HAP-1 (cell line): Measurements from ENCODE around the gene GAL3ST2.

Source experiments
- DNase-seq, 2 experiments: peaks; one replicate each; pipeline ENCODE4 v3.0.0-alpha.2; 2016 to 2020; ENCODE audit warnings: low spot score in 2 of 2
- H3K27me3 ChIP-seq: fragments of 250-450 bp; sonication (Bioruptor Pico); 2 replicates; pipeline ENCODE4 v1.5.1; 2020; ENCODE audit warnings: low read depth, mild to moderate bottlenecking, moderate library complexity
- H3K36me3 ChIP-seq: fragments of 250-450 bp; sonication (Bioruptor Pico); replicated peaks from 2 replicates; pipeline ENCODE4 v1.5.1; 2020; ENCODE audit warnings: mild to moderate bottlenecking
- H3K4me1 ChIP-seq: fragments of 250-450 bp; sonication (Bioruptor Pico); 2 replicates; pipeline ENCODE4 v1.5.1; 2020; ENCODE audit warnings: mild to moderate bottlenecking
- H3K4me3 ChIP-seq: fragments of 250-450 bp; sonication (Bioruptor Pico); 2 replicates; pipeline ENCODE4 v1.5.1; 2020; ENCODE audit warnings: mild to moderate bottlenecking, moderate library complexity
- H3K9me3 ChIP-seq: fragments of 250-450 bp; sonication (Bioruptor Pico); 2 replicates; pipeline ENCODE4 v1.5.1; 2020; ENCODE audit warnings: mild to moderate bottlenecking, moderate library complexity
- in situ Hi-C: fragments of 300-500 bp; cut with MboI; formaldehyde crosslinking; loops from 3 replicates; pipeline ENCODE4 v1.14.3; 2020; ENCODE audit warnings: low sequenced_read_pairs, inconsistent platforms, mixed read lengths

Gene GAL3ST2

GRCh38 chr2:241767464-241768250 lies 9.0 kb upstream of the GAL3ST2 start:
- Histone ChIP-seq H3K27me3 (no peaks in the 10 kb centered on the region), H3K4me1 (peaks cover 11% of the 10 kb centered on the region), H3K36me3 (no peaks in the 10 kb centered on the region; the same call in none of the 2 replicates), H3K4me3 (no peak overlapping the region), H3K9me3 (no peaks in the 10 kb centered on the region)
- peak in 1 of 2 experiments; percentile 11 for DNase-seq
- in situ Hi-C loops: no loop called here

- in situ Hi-C loops: no loop called here
- no peak overlapping the region for H3K4me3 ChIP-seq
- H3K4me1 ChIP-seq: peaks cover 11% of the 10 kb centered on the region
- DNase-seq: peak in 1 of 2 experiments; percentile 10
- H3K36me3 ChIP-seq: no peaks in the 10 kb centered on the region; the same call in none of the 2 replicates
- no peaks in the 10 kb centered on the region for H3K9me3 ChIP-seq
- no peaks in the 10 kb centered on the region for H3K27me3 ChIP-seq
Measured at GRCh38 chr2:241768251-241768711, 8.3 kb upstream of the GAL3ST2 start.

GRCh38 chr2:241768850-241769249 lies 7.8 kb upstream of the GAL3ST2 start:
- Histone ChIP-seq H3K4me1 (peaks cover 11% of the 10 kb centered on the region), H3K9me3 (no peaks in the 10 kb centered on the region), H3K36me3 (no peaks in the 10 kb centered on the region; the same call in 1 of the 2 replicates), H3K27me3 (no peaks in the 10 kb centered on the region), H3K4me3 (no peak overlapping the region)
- DNase-seq: peak in 1 of 2 experiments; percentile 11
- in situ Hi-C loops: no loop called here

GRCh38 chr2:241769819-241770184 lies 6.8 kb upstream of the GAL3ST2 start:
- H3K36me3 ChIP-seq: no peaks in the 10 kb centered on the region
- peaks cover 11% of the 10 kb centered on the region for H3K4me1 ChIP-seq
- no peak for DNase-seq
- in situ Hi-C loops: no loop called here
- no peaks in the 10 kb centered on the region for H3K27me3 ChIP-seq
- no peaks in the 10 kb centered on the region for H3K9me3 ChIP-seq
- H3K4me3 ChIP-seq: no peak overlapping the region

- H3K4me3 ChIP-seq: no peak overlapping the region
- H3K27me3 ChIP-seq: no peaks in the 10 kb centered on the region
- peak in 1 of 2 experiments; percentile 25 for DNase-seq
- no peaks in the 10 kb centered on the region for H3K36me3 ChIP-seq
- in situ Hi-C loops: no loop called here
- peaks cover 11% of the 10 kb centered on the region for H3K4me1 ChIP-seq
- H3K9me3 ChIP-seq: no peaks in the 10 kb centered on the region
Measured at GRCh38 chr2:241770185-241770935, 6.3 kb upstream of the GAL3ST2 start.

GRCh38 chr2:241770936-241771285 lies 5.7 kb upstream of the GAL3ST2 start:
- no peak for DNase-seq
- in situ Hi-C loops: no loop called here

GRCh38 chr2:241771286-241772062 lies 5.1 kb upstream of the GAL3ST2 start:
- no peaks in the 10 kb centered on the region for H3K9me3 ChIP-seq
- peak; percentile 88 to 92 for DNase-seq
- H3K4me3 ChIP-seq: no peak overlapping the region
- H3K36me3 ChIP-seq: no peaks in the 10 kb centered on the region
- H3K27me3 ChIP-seq: no peaks in the 10 kb centered on the region
- H3K4me1 ChIP-seq: peaks cover 11% of the 10 kb centered on the region
- in situ Hi-C loops: no loop called here

More at GRCh38 chr2:241770936-241771285, 5.7 kb upstream of the GAL3ST2 start:
- H3K4me1 ChIP-seq: peaks cover 11% of the 10 kb centered on the region
- H3K36me3 ChIP-seq: no peaks in the 10 kb centered on the region
- no peaks in the 10 kb centered on the region for H3K9me3 ChIP-seq
- no peak overlapping the region for H3K4me3 ChIP-seq
- H3K27me3 ChIP-seq: no peaks in the 10 kb centered on the region

- no peaks in the 10 kb centered on the region for H3K9me3 ChIP-seq
- H3K36me3 ChIP-seq: no peaks in the 10 kb centered on the region
- in situ Hi-C loops: no loop called here
- H3K4me3 ChIP-seq: no peak overlapping the region
- H3K4me1 ChIP-seq: peaks cover 11% of the 10 kb centered on the region
- DNase-seq: peak in 1 of 2 experiments; percentile 25
- no peaks in the 10 kb centered on the region for H3K27me3 ChIP-seq
Measured at GRCh38 chr2:241772063-241772499, 4.5 kb upstream of the GAL3ST2 start.

- no peaks in the 10 kb centered on the region for H3K9me3 ChIP-seq
- peaks cover 11% of the 10 kb centered on the region for H3K4me1 ChIP-seq
- peak in 1 of 2 experiments; percentile 7 for DNase-seq
- in situ Hi-C loops: no loop called here
- no peak overlapping the region for H3K4me3 ChIP-seq
- no peaks in the 10 kb centered on the region for H3K36me3 ChIP-seq
- H3K27me3 ChIP-seq: no peaks in the 10 kb centered on the region
Measured at GRCh38 chr2:241773511-241774418, 2.9 kb upstream of the GAL3ST2 start.

- DNase-seq: peak in 1 of 2 experiments; percentile 10
- Histone ChIP-seq H3K27me3 (no peaks in the 10 kb centered on the region), H3K4me3 (no peak overlapping the region), H3K4me1 (peaks cover 11% of the 10 kb centered on the region), H3K36me3 (no peaks in the 10 kb centered on the region), H3K9me3 (no peaks in the 10 kb centered on the region)
- in situ Hi-C loops: no loop called here
Measured at GRCh38 chr2:241774419-241775222, 2.0 kb upstream of the GAL3ST2 start.

- Histone ChIP-seq H3K36me3 (no peaks in the 10 kb centered on the region), H3K4me3 (no peak overlapping the region), H3K9me3 (no peaks in the 10 kb centered on the region), H3K4me1 (peaks cover 9% of the 10 kb centered on the region), H3K27me3 (no peaks in the 10 kb centered on the region)
- in situ Hi-C loops: no loop called here
- peak in 1 of 2 experiments; percentile 9 for DNase-seq
Measured at GRCh38 chr2:241775223-241776177, 1.1 kb upstream of the GAL3ST2 start.
